ENCODE results near the gene IRF9. TPM values are rescaled to one million over a fixed set of nuclear protein-coding genes. Genes with fewer than 3 reads are reported as not detected.

The IRF9 gene
- total and polyA plus RNA-seq, 2 of the 4 experiments (the other 2 are of a cell fraction), result 25.6 to 34.6 TPM

DNA sequence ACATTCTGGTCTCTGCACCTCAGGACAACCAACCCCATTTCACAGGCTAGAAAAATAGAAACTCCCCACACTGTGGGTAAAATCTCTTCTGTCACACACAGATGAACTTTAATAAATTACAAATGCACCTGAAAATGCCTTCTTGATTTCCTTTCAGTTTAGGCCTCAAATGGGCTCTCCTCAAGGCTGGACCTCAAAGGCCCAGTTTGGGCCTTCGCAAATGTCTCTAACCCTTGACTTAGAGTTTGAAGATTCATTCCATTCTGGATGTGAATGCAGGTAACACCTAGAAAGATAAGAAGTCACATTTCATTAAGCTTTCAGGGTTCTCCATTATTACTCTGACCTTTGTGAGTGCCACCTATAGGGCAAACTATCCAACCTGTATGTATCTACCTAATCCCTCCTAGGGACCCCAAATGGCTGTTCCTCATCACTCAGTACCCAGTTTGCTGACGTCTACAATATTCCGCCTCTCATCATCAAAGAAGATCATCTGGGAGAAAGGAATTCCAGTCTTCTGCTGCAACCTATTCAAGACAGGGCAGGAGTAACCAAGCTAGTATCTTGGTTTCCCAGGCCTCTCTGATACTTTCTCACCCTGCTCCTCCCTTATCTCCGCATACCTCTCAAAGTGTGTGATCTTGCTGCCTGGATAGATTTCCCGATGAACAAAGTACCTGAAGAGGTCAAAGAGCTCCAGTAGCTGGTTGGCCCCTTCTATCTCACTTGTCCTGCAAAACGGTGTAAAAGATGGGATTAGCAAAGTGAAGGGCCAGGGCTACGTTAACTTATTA lies 53.0 kb downstream of the IRF9 start:
- ATAC-seq (ENCODE audit: low read depth) (no peak), DNase-seq (no peak)
- Histone ChIP-seq H2BK15ac (ENCODE audit: low read depth, low read length) (peak overlapping the region; percentile 78; the same call in 1 of the 3 replicates), H3K23ac (ENCODE audit: low read depth, low read length) (peak overlapping the region; percentile 82; the same call in 1 of the 2 replicates), H2BK20ac (ENCODE audit: low read depth, low read length) (0 out of 2 replicates have a peak overlapping the region, but pooled peaks have one; percentile 23), H4K91ac (ENCODE audit: insufficient read depth, low read depth, low read length) (peak overlapping the region; percentile 91), H3K9me1 (ENCODE audit: insufficient read depth, low read length) (peaks cover 16% of the 10 kb centered on the region; the same call in 1 of the 2 replicates), H3K27me3 (ENCODE audit: control insufficient read depth, insufficient read depth, low read length) (no peaks in the 10 kb centered on the region), H3K4ac (ENCODE audit: low read depth, low read length) (peak overlapping the region; percentile 98), H3K56ac (ENCODE audit: extremely low read depth, insufficient read depth, low read length) (peak overlapping the region; percentile 82), H3K27ac (ENCODE audit: insufficient read depth, low read length) (peak overlapping the region; percentile 81), H2AK5ac (ENCODE audit: low read depth, low read length) (peak overlapping the region; percentile 96), H3K4me3 (ENCODE audit: insufficient read depth, low read depth, low read length) (peak overlapping the region; percentile 79), H2BK120ac (ENCODE audit: low read depth, low read length) (0 out of 2 replicates have a peak overlapping the region, but pooled peaks have one; percentile 50), H3K79me1 (ENCODE audit: low read depth in 1 of 2, low read length in 2 of 2) (peaks cover 24 to 68% of the 10 kb centered on the region in 2 experiments), H2AK9ac (replicated peaks; ENCODE audit: low read depth, low read length, poor library complexity) (peak overlapping the region; percentile 99), H4K8ac (ENCODE audit: low read depth in 2 of 2, low read length in 2 of 2) (peak overlapping the region; percentile 85 to 100), H2AFZ (replicated peaks; ENCODE audit: low read length, poor library complexity) (peak overlapping the region; percentile 98), H3K9ac (ENCODE audit: low read depth, low read length) (peak overlapping the region; percentile 89), H3K14ac (replicated peaks; ENCODE audit: low read depth, low read length) (peak overlapping the region; percentile 98), H3K9me3 (ENCODE audit: control insufficient read depth, insufficient read depth, low read length) (no peaks in the 10 kb centered on the region), H4K5ac (ENCODE audit: low read depth, low read length) (peak overlapping the region; percentile 99), H3K36me3 (ENCODE audit: control insufficient read depth, insufficient read depth, low read length) (peaks cover 26% of the 10 kb centered on the region), H3K4me2 (ENCODE audit: low read depth, low read length) (peak overlapping the region; percentile 97), H3K4me1 (ENCODE audit: control insufficient read depth, insufficient read depth, low read length) (peaks cover 2% of the 10 kb centered on the region), H3K18ac (ENCODE audit: low read depth, low read length) (no peak overlapping the region), H2BK5ac (ENCODE audit: low read depth, low read length, poor library complexity, severe bottlenecking) (peak overlapping the region; percentile 90), H4K20me1 (ENCODE audit: insufficient read depth, low read length) (no peaks in the 10 kb centered on the region)
- dilution Hi-C loops (cut with HindIII; ENCODE audit: low sequenced_read_pairs, unreplicated experiment) (no loop called here), in situ Hi-C loops (cut with MboI; ENCODE audit: low sequenced_read_pairs) (no loop called here), intact Hi-C loops (cut with micrococcal nuclease) (loop anchor here (1.0 to 10.0 kb wide), 2 partner anchors 85 to 221 kb away; partner anchors contain the start of genes DHRS1 and NOP9)
- CTCF ChIA-PET, result interaction anchor here (0.6 kb wide), 1 partner anchor 1051 kb away, joined by 3 read pairs; no protein-coding TSS in a partner anchor
- 90% methylated on average over 2 of the region's 7 CpGs; no CpG with 5 or more reads in 1 of the 2 experiments for WGBS, 2 experiments (ENCODE audit: extremely low coverage in 2 of 2, insufficient read length in 1 of 2)
- POLR2A ChIA-PET (ENCODE audit: unreplicated experiment), result no interaction called here
- TF ChIP-seq FOS (IDR thresholded peaks at IDR 0.05; ENCODE audit: low read depth, low read length) (no peak), CHD1 (IDR thresholded peaks at IDR 0.05; ENCODE audit: low read depth, low read length) (no peak), SMC3 (IDR thresholded peaks at IDR 0.05; ENCODE audit: low read depth, low read length) (no peak), MAFK (IDR thresholded peaks at IDR 0.05; ENCODE audit: low read depth, low read length) (no peak), MAZ (IDR thresholded peaks at IDR 0.05; ENCODE audit: borderline replicate concordance, low read depth, low read length) (no peak)
- no TSS peak for BruUV-seq (replicated peaks)

All from IMR-90 (cell line).